GM19455 (cell line): ENCODE measurements around the gene SAE1.
A peak's percentile ranks its signal among the peaks of the same experiment; 100 is the strongest.

ENCODE experiments used
- ATAC-seq: cut with Tn5 transposase; IDR thresholded peaks from one replicate; pipeline ENCODE4 v1.9.1; 2021; ENCODE audit not compliant: unreplicated experiment

Gene SAE1

DNA sequence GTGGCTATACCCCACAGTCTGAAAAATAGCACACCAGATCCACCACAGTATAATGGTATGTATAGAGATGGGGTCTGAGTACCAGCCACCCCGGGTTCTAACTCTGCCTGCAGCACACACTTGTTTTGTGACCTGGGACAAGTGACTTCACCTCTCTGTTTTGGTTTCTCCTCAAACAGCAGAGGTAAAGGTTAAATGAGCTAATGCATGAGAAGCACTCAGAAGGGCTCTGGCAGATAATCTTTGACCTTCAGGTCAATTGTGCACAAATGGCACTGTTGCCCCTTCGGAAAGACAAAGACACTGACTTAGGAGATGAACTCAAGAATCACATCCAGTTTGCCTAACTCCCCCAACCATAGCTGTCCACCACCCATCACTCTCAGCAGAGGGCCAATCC lies 24.8 kb upstream of the SAE1 start:
- no peak for ATAC-seq

DNA sequence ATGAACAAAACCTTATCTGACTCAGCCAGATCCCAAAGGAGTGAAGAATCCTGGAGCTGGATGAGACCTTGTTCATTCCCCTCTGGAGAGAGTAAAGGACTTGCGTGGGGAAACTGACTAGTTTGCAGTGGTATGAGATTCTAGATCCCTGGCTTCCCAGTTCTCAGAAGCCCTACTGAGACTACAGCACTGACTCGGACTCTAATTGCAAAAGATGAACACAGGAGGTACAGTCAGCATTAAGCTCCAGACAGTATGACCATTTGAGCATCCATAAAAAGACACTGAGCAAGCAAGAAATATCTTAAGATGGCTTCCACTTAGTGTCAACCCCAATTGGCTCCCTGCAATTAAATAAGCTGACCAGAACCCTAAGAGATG lies 23.8 kb upstream of the SAE1 start:
- ATAC-seq: no peak

DNA sequence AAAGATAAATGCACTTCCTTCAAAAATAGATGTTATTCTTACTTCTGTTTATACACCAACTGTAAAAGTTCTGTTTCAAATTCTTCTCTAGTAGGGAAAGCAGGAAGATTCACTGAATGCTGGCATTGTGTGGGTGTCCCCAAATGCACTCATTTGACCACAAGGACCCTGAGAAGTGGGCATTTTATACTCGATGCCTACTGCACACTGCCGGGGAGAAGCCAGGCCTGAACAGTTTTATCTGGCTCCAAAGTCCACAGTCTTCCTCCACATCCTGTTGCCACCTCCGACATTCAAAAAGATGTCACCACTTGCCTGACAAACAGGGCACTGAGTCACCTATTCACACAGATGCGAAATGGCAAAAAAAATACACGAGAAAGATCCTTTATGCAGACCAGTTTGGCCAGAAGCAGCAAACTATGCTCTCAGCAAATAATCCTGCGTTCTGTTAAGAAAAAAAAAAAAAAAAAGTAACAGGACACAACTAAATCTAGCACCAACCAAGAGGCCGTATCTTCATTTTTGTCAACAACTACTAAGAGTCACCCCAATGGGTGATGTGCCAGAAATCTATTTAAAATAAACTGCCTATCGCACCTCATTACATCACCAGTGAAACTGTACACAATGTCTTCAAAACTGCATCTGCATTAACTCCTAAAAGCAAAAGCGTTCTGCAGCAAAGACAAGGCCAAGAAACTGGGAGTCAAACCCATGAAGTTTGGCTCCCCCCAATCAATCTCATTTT lies 23.3 kb upstream of the SAE1 start:
- ATAC-seq: no peak

DNA sequence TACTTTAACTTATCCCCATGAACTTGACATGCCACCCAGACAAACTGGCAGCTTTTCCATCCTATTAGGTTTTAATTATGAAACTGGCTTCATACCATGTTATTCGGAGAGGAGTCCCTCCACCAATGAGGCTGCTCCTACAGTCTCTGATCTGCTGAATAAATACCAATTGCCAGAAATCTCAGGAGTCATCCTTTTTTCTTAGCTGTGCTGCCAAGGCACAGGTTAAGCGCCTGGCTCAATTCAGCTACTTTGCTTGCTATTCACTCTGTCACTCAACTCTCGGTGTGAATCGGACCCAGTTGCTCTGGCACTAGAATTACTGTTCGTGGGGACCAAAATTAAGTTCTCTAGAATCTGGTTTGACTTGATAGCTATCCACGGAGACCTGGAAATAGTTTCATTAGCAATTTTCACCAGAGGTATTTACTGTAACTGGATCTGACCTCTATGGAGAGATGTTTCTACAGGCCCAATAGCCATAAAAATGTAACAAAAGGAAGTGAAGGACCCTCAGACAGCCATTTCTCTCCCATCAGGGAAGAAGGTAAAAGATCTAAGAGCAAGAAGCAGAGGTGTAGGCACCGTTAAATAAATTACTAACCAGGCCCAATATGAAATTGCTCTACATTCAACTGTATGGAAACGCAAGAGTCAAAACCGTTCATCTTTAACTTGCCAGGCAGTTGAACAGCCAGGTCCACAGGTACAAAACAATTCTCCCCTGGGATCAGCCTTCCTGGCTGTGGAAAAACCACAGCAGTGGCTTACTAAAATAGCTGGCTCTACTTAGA lies 22.5 kb upstream of the SAE1 start:
- no peak for ATAC-seq

DNA sequence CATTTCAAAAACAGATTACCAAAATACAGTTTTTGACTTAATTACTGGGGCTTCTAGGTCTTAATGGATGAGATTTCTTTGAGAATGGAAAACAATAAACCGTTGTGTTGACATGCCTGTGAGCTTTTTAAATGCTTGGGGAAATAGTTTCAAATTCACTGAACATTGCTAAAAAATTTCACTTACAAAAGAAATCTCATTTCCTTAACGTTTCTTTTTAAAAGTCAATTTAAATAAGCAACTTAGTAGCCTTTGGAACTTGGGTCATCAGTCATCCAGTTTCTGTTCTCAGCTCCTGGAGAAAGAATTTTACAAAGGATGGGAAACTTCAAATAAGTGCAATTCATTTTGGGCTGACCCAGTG lies 21.5 kb upstream of the SAE1 start:
- no peak for ATAC-seq

DNA sequence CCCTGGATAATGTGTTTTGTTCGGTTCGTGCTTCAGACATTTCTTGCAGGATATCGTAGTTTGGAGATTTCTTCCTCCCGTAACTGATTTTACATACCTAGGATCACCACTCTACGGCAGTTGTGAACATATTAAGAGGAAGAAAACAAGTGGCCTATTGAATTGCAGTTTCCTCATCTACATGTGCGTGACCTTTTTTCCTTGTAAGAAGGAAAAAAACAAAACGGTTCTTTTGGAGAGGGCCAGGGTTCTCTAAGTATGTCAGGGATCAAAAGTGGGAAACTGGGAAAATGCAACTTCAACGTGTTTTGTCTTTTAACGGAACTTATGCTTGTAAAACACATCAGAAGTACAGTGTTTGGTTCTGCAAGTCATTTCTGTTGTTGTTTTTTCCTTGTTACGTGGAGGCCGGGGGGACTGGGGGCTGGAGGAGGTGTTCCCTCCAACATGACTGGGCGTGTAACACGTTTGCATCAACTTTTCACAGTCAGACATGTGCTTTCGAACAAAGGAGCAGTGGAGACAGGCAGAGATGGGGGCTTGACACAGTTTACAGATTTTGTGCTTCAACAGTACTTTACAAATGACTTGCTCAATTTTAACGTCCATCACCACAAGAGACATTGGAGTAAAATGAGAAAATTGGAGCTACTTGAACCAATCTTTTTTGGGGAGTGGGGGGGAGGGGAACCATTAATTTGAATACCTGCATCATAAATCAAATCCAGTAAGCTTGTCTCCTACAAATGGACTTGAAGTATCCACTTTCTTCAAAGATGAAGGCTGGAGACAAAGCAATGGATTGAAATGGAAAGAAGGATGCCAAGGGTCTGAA lies 20.9 kb upstream of the SAE1 start:
- ATAC-seq: no peak

DNA sequence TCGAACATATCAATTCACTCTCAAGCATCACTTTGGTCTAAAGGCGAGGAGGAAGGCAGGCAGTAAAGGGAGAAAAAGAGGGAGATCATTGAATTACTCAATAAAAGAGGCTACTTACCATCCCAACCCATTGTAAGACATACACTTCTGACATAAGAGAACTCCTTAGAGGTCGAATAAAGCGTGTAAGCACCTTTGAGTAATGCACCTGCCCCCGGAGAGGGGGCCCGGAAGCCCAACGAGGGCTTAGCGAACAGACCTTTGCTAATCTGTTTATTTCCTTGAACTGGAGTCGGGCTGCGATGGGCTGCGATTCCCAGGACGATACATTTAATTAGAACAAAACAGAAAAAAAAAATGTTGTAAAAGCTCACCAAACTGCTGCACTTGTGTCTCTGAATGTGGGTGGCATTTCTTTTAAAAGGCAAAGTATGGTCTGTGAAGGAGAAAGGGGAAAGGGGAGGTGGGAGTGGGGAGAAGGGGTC lies 20.1 kb upstream of the SAE1 start:
- no peak for ATAC-seq

DNA sequence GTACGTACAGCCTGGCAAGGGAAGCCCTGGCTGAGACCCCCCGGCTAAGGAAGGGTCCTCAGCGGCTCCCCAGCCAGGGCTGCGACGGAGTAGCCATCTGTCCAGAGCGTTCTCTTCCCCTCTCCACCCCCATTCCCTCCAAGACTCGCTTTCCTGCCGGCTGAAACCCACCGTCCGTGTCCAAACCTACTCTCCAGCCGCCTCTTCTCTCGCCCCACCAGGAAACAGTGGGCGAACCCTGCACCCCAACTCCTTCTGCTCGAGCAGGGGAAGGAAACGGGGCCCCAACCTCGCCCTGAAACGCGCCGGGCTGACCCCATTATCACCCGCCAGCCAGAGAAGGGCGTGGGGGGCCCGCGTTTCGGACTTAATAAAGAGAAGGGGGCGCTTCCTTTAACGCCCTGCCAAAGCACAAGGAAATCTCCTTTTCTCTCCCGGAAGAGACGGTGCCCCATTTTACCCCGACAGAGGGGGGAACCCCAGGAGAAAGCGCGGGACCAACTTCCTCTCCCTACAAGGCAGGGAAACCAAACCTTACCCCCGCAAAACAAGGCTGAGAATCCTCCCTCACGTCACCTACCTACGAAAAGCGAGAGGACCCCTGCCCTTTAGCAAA lies 19.5 kb upstream of the SAE1 start:
- no peak for ATAC-seq

DNA sequence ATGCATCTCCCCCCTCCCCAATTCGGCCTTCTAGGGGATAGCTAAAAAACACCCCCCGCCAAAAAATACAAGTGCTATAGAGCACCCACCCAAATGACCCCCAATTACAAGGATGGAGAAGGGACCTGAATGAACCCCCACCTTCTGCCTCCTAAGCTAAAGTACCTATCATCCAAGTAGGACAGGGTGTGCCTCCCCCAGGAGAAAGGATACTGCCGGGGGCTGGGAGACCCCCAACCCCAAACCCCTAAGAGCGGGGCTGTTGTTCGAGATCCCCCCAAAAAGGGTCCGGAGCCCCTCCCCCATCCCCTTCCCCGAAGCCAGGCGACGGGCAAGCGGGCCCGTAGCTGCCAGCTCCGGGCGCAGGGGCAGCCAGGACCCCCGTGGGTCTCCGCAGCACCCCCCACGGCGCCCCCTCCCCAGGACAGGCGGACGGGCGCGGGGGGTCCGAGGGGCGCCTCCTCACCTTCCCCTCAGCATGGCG lies 18.9 kb upstream of the SAE1 start:
- ATAC-seq: no peak

DNA sequence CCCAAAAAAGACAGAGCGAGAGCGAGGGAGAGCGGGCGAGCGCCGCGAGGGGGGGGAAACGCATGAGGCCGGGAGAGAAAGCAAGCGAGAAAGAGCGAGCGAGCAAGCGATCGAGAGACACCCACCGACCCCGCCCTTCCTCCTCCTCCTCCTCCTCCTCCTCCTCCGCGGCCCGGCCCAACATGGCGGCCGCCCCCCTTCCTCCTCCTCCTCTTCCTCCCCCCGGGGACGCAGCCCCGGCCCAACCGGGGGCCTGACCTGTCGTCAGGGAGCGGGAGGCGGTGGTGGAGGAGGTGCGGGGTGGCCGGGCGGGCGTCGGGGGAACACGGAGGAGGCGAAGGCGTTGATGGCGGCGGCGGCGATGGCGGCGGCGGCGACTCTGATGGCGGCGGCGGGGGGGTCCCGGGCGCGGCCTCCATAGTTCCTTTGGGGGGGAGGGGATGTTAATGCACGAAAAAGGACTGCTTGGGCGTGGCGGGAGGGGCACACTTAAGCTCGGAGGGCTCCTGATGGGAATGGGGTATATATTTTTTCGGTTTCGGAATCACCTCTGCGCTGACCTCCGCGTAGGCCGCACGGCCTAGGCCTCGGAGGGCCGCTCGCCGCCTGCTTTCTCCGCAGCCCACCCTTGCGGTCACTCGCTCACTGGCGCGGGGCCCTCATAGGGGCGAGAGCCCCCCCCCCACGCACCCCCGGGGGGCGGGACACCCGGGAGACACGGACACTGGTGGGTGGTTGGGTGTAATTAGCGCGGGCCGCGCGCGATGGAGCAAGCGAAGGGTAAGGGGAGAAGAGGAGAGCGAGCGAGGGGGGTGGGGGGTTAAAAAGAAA lies 18.3 kb upstream of the SAE1 start:
- peak; percentile 23 for ATAC-seq

DNA sequence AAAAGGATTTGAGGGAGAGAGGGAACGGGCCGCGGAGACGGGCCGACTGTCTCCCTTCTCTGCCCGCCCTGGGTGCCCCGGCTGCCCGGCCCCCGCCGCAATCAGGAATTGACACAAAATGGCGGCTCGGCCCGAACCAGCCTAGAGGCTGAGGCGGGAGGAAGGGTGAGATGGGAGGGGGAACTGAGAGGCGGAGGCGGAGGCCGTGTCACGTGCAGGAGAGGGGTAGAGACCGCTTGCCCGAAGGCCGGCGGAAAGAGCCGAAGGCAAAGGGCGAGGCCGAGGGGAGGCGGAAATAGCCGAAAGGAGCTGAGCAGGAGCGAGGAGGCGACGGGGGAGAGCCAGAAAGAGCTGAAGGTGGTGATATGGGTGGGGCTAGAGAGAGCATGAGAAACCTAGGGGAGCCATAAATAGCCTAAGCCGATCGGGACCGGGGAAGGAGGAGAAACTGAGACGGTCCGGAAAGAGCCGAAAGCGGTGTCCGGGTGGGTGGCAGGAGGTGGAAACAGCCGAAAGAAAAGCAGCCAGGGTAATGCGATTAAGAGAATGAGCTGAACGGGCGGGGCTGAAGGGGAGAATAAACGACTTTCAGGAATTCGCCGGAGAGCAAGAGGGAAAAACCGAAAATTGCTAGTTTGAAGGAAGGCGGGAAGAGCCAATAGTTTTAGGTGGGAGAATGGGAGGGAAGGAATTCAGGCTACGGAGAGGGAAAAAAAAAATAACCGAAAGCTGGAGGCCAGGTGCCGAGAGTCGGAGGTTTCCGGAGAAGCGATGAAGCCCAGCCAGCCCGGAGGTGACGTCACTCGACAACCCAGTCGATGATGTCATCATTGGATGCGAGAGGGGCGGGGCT lies 17.4 kb upstream of the SAE1 start, which contains the start of gene ZC3H4:
Gene ZC3H4 (minus strand): TSS at position 780 of the 853 bp plus-strand sequence. CDS start 1,192 bp downstream, outside the sequence.
- ATAC-seq: peak; percentile 80

DNA sequence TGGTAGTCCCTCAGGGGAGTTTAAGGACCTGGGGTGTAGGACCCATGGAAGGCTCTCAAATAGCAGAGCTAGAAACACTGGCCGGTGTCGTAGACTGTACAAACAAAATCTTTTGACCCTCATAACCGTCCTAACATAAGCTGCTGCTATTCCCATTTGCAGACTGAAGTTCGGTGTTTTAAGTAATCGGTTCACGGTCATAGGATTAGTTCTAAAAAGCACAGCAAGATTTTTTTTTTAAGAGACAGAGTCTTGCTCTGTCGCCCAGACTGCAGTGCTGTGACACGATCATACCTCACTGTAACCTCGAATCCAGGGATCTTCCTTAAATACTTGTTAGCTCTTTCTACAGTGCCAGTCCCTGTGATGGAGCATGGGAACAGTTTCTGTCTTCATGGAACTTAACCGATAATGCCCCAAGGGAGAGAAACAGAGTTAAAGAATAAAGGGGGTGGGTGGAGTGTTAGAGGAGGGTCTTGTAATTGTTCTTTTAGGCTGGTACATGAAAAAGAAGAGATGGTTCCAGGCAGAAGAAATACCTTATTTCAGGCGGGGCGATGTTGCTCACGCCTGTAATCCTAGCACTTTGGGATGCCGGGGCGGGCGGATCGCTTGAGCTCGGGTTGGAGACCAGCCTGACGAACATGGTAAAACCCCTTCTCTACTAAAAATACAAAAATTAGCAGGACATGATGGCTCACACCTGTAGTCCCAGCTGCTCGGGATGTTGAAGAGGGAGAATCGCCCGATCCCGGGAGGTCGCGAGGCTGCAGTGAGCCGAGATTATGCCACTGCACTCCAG lies 16.6 kb upstream of the SAE1 start:
- ATAC-seq: no peak

DNA sequence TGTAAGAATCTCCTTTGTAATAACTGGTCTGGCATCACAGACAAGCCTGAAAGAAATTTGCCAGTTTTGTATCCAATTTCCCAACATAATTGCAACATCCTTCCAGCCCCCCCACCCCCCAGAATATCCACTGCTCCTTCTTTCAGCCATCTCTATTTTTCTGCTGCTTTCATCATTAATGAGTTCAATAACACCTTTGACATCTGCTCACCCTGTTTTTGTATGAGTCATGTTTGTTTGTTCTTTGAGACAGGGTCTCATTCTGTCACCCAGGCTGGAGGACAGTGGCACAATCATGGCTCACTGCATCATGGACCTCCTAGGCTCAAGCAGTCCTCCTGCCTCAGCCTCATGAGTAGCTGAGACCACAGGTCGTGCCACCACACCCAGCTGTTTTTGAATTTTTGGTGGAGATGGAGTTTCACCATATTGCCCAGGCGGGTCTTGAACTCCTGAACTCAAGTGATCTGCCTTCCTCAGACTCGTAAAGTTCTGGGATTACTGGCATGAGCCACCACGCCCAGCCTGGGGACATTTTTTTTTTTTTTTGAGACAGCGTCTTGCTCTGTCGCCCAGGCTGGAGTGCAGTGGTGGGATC lies 10.1 kb upstream of the SAE1 start:
- no peak for ATAC-seq

DNA sequence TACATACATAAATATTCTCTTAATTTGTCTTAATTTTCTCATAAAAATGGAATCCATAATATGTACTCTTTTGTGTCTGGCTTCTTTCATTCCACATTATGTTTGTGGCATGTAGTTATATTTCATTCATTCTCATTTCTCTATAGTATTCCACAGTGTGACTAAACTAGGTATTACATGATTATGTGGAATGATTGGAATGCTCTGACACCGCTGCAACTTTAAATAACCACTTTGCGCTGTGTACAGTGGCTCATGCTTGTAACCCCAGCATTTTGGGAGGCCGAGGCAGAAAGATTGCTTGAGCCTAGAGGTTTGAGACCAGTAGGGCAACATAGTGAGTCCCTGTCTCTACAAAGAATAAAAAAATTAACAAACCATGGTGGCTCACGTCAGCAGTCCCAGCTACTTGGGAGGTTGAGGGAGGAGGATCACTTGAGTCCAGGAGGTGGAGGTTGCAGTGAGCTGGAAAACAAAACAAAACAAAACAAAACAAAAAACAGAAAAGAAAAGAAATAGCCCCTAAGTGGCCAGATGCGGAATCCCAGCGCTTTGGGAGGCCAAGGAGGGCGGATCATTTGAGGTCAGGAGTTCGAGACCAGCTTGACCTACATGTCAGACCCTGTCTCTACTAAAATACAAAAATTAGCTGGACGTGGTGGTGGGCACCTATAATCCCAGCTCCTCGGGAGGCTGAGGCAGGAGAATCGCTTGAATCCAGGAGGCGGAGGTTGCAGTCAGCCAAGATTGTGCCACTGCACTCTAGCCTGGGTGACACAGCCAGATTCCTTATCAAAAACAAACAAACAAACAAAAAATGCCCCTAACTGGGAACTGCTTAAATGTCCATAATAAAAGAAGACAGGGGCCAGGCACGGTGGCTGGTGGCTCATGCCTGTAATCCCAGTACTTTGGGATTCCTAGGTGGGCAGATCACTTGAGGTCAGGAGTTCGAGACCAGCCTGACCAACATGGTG lies 8.0 kb upstream of the SAE1 start:
- no peak for ATAC-seq

DNA sequence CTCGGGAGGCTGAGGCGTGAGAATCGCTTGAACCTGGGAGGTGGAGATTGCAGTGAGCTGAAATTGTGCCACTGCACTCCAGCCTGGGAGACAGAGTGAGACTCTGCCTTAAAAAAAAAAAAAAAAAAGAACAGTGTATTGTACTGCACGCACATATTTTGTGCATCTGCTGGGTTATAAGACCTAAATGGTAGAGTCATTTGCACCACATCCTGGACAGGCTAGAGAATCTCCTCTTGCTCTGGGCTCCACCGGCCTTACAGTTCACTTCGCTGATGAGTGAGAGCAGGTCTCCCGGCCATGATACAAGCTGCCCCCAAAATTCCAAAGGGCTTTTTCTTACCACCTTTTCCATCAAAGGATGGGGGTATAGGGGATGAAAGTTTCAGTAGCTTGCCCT lies 7.2 kb upstream of the SAE1 start:
- ATAC-seq: no peak

DNA sequence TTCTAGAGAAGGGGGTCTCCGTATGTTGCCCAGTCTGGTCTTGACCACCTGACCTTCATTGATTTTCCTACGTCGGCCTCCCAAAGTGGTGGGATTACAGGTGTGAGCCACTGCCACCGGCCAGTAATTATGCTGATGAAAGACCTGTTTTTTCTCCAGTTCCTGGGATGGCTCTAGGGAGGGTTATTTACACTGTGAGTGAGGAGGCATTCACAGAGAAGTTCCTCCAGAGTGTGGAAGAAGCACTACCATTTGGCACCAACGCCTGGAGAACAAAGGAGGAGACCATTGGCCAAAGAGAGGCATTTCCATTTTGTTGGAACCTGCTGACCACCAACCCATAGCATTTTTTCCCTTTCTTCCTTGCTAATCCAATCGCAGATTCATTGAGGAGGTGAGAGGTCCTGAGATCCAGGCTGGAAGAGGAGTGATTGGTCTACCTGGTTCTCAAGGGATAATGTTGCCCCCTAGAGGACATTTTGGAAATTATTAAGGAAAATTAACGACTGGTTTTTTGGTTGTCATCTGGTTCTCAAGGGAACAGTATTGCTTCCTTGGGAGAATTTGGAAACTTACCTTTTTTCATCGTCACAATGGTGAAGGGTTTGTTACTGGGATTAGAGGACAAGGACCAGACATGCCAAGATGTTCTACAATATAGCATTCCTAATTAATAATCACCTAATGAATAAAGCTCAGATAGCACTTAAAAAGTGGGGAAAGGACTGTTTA lies 5.5 kb upstream of the SAE1 start:
- ATAC-seq: no peak
